ENCODE measurements around the gene PDGFC. TPM values are rescaled to one million over a fixed set of nuclear protein-coding genes. Genes with fewer than 3 reads are reported as not detected.

Gene PDGFC
- total RNA-seq, 1 donor from 2014 or later: 42.5 TPM

DNA sequence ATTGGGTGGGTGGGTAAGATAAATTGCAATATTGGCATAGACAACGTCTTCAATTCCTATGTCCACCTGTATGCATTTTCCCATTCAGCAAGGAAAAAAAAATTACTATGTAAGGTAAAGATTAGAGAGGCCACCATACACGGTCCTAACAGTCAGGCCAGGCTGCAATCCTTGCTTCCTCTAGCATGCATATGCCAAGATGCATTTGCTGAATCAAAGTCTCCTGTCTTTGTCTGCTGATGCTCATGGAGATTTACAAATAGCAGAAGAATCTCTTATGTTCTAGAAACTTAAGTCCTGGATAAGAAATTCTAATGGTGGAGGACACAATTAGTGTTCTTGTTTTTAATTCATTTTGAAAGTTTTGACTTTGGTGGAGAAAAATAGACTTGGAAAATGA is 206.8 kb downstream of the PDGFC start:
- DNase-seq (ENCODE audit: low spot score, unreplicated experiment): no peak
- H3K27ac Mint-ChIP-seq: no peak overlapping the region
- H3K4me1 Mint-ChIP-seq (ENCODE audit: low read depth): no peaks in the 10 kb centered on the region
- TF ChIP-seq, protein P1, sequence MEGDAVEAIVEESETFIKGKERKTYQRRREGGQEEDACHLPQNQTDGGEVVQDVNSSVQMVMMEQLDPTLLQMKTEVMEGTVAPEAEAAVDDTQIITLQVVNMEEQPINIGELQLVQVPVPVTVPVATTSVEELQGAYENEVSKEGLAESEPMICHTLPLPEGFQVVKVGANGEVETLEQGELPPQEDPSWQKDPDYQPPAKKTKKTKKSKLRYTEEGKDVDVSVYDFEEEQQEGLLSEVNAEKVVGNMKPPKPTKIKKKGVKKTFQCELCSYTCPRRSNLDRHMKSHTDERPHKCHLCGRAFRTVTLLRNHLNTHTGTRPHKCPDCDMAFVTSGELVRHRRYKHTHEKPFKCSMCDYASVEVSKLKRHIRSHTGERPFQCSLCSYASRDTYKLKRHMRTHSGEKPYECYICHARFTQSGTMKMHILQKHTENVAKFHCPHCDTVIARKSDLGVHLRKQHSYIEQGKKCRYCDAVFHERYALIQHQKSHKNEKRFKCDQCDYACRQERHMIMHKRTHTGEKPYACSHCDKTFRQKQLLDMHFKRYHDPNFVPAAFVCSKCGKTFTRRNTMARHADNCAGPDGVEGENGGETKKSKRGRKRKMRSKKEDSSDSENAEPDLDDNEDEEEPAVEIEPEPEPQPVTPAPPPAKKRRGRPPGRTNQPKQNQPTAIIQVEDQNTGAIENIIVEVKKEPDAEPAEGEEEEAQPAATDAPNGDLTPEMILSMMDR (IDR thresholded peaks at IDR 0.05; ENCODE audit: unreplicated experiment): no peak
- H3K36me3 Mint-ChIP-seq (ENCODE audit: insufficient read depth): peaks cover 23% of the 10 kb centered on the region
- no peak overlapping the region for H3K4me3 Mint-ChIP-seq (ENCODE audit: low read depth)
- H3K27me3 Mint-ChIP-seq: no peaks in the 10 kb centered on the region
- H3K9me3 Mint-ChIP-seq (ENCODE audit: low read depth): no peaks in the 10 kb centered on the region

DNA sequence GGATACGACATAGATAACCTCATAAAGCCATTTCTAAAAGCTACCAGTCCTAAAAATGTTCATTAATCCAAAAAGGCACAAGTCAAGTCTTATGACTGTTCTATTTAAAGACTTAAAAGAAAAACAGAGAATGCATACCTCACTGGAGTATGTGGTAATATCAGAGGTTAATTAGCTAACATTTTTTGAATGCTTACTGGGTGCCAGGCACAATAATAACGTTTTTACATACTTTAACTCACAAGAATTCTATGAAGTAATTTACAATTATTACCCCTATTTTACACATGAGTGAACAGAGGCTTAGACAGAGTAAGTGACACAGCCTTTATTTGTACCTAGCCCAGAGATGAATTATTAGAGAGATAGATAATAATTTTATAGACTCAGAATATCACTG is 207.5 kb downstream of the PDGFC start:
- Mint-ChIP-seq H3K4me3 (ENCODE audit: low read depth) (no peak overlapping the region), H3K4me1 (ENCODE audit: low read depth) (no peaks in the 10 kb centered on the region), H3K36me3 (ENCODE audit: insufficient read depth) (peaks cover 23% of the 10 kb centered on the region), H3K27me3 (no peaks in the 10 kb centered on the region), H3K9me3 (ENCODE audit: low read depth) (no peaks in the 10 kb centered on the region), H3K27ac (no peak overlapping the region)
- TF ChIP-seq, protein P1 (IDR thresholded peaks at IDR 0.05; ENCODE audit: unreplicated experiment): no peak
- no peak for DNase-seq (ENCODE audit: low spot score, unreplicated experiment)

DNA sequence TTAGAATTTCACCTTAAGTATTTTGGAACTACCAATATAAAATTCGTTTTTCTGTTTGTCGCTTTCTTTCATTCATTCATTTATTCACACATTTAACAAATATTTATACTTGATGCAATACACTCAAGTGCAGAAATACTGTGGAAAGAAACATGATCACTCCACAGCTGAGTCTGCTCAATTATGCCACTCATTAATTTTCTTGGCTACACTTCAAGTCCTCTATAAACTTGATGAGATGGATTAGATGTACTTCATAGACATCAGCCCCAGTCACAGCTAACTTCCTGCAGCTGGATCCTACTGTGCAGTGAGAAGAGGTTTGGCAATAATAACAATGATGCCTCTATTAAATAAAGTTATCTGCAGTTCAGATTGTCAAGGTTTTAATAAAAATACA is 208.1 kb downstream of the PDGFC start:
- no peaks in the 10 kb centered on the region for H3K4me1 Mint-ChIP-seq (ENCODE audit: low read depth)
- no peak overlapping the region for H3K27ac Mint-ChIP-seq
- H3K36me3 Mint-ChIP-seq (ENCODE audit: insufficient read depth): peaks cover 29% of the 10 kb centered on the region
- DNase-seq (ENCODE audit: low spot score, unreplicated experiment): no peak
- H3K27me3 Mint-ChIP-seq: no peaks in the 10 kb centered on the region
- TF ChIP-seq, protein P1 (IDR thresholded peaks at IDR 0.05; ENCODE audit: unreplicated experiment): no peak
- peaks cover 4% of the 10 kb centered on the region for H3K9me3 Mint-ChIP-seq (ENCODE audit: low read depth)
- H3K4me3 Mint-ChIP-seq (ENCODE audit: low read depth): no peak overlapping the region

DNA sequence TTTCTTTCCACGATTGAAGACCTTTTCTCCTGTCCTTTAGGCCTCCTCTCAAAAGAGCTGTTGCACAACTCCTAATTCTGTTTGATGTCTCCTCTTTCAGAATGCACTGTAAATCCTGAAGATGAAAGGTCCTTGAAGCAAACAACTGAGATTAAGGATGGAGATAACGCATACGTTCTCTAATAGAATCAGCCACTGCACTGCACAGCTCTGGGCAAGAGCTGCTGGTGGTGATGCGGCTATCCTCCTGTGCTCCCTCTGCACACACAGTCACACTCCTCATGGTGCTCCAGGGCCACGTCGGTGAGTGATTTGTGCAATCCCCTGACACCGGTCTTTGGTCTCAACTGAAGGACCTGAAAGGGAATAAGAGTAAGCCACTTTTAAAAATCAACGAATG is 208.7 kb downstream of the PDGFC start:
- Mint-ChIP-seq H3K4me3 (ENCODE audit: low read depth) (no peak overlapping the region), H3K36me3 (ENCODE audit: insufficient read depth) (peaks cover 35% of the 10 kb centered on the region), H3K9me3 (ENCODE audit: low read depth) (peaks cover 8% of the 10 kb centered on the region), H3K4me1 (ENCODE audit: low read depth) (no peaks in the 10 kb centered on the region), H3K27me3 (no peaks in the 10 kb centered on the region), H3K27ac (no peak overlapping the region)
- TF ChIP-seq, protein P1 (IDR thresholded peaks at IDR 0.05; ENCODE audit: unreplicated experiment): no peak
- no peak for DNase-seq (ENCODE audit: low spot score, unreplicated experiment)

DNA sequence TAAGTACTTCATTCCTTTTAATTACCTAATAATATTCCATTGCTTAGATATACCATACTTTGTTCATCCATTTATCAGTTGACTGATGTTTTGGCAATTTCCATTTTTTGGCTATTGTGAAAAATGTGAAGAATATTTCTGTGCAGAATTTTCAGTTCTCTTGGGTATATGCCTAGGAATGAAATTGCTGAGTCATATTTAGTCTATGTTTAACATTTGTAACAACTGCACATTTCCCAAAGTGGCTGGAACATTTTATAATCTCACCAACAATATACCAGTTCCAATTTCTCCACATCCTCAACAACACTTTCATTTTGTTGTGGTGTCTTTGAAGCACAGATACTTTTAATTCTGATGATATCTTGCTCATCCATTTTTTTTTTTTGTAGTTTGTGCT is 215.5 kb downstream of the PDGFC start:
- Mint-ChIP-seq H3K27me3 (no peaks in the 10 kb centered on the region), H3K9me3 (ENCODE audit: low read depth) (peaks cover 12% of the 10 kb centered on the region), H3K4me3 (ENCODE audit: low read depth) (no peak overlapping the region), H3K36me3 (ENCODE audit: insufficient read depth) (peaks cover 24% of the 10 kb centered on the region), H3K27ac (no peak overlapping the region), H3K4me1 (ENCODE audit: low read depth) (no peaks in the 10 kb centered on the region)
- TF ChIP-seq, protein P1 (IDR thresholded peaks at IDR 0.05; ENCODE audit: unreplicated experiment): no peak
- no peak for DNase-seq (ENCODE audit: low spot score, unreplicated experiment)
